SK-N-SH (cell line): ENCODE data around the gene IGF2BP2. TPM values are rescaled to one million over a fixed set of nuclear protein-coding genes. Genes with fewer than 3 reads are reported as not detected.
A peak's percentile ranks its signal among the peaks of the same experiment; 100 is the strongest.

ENCODE experiments used
- CTCF ChIA-PET: fragments of 300-600, 350-600 bp; formaldehyde crosslinking; extraction: SDS; loops from one replicate; lab custom pipeline; 2021; lab: Yijun Ruan, JAX
- POLR2A ChIA-PET: fragments of 350-600 bp; sonication (Branson Sonifier 250); formaldehyde crosslinking; extraction: SDS; loops from one replicate; lab custom pipeline; 2020; ENCODE audit warnings: antibody characterized with exemption, inconsistent platforms; lab: Yijun Ruan, JAX
- DNase-seq: peaks from one replicate; pipeline ENCODE4 v3.0.0; 2012
- H2AFZ ChIP-seq: fragments of 200-600 bp; sonication (generic); 2 replicates; pipeline ENCODE4 v1.8.1; 2016; ENCODE audit warnings: antibody characterized with exemption, mild to moderate bottlenecking, low read depth
- H3F3A ChIP-seq: fragments of 200-600 bp; sonication (generic); replicated peaks from 2 replicates; pipeline ENCODE3; 2016; ENCODE audit warnings: antibody characterized with exemption, mild to moderate bottlenecking; ENCODE audit not compliant: insufficient read depth
- H3K27ac ChIP-seq, 2 experiments: fragments of 200-500 bp in 1 of 2; fragments of 200-600 bp in 1 of 2; sonication (Bioruptor generic) in 1 of 2; sonication (generic), shearing (Covaris generic) in 1 of 2; 2 replicates each; pipeline versions ENCODE4 v1.5.1 to v1.6.1; 2014 to 2016; ENCODE audit warnings: low read depth in 2 of 2, inconsistent platforms in 1 of 2, low read length in 1 of 2, mild to moderate bottlenecking in 1 of 2, mixed read lengths in 1 of 2
- H3K27me3 ChIP-seq: fragments of 200-600 bp; sonication (generic), shearing (Covaris generic); 2 replicates; pipeline ENCODE4 v1.6.1; 2016; ENCODE audit warnings: mixed run types; ENCODE audit not compliant: insufficient read depth
- H3K36me3 ChIP-seq, 2 experiments: fragments of 200-500 bp in 1 of 2; fragments of 200-600 bp in 1 of 2; sonication (Bioruptor generic) in 1 of 2; sonication (generic) in 1 of 2; replicated peaks in 1 of 2; 2 replicates each; pipeline versions ENCODE3 to v1.5.1; 2014 to 2016; ENCODE audit warnings: low read length in 1 of 2, mild to moderate bottlenecking in 1 of 2; ENCODE audit not compliant: insufficient read depth in 2 of 2, control insufficient read depth in 1 of 2
- H3K4me1 ChIP-seq, 2 experiments: fragments of 200-500 bp in 1 of 2; fragments of 200-600 bp in 1 of 2; sonication (Bioruptor generic) in 1 of 2; sonication (generic), shearing (Covaris generic) in 1 of 2; 2 replicates each; pipeline versions ENCODE4 v1.5.1 to v1.6.1; 2014 to 2016; ENCODE audit warnings: low read depth in 1 of 2, low read length in 1 of 2, mixed run types in 1 of 2; ENCODE audit not compliant: insufficient read depth in 2 of 2, control insufficient read depth in 1 of 2
- H3K4me2 ChIP-seq: fragments of 200-600 bp; sonication (generic), shearing (Covaris generic); 2 replicates; pipeline ENCODE4 v1.6.1; 2017; ENCODE audit warnings: mixed run types
- H3K4me3 ChIP-seq, 2 experiments: fragments of 200-500 bp in 1 of 2; fragments of 200-600 bp in 1 of 2; sonication (Bioruptor generic) in 1 of 2; sonication (generic), shearing (Covaris generic) in 1 of 2; 2 replicates each; pipeline versions ENCODE4 v1.5.1 to v1.8.1; 2014 to 2016; ENCODE audit warnings: low read depth in 2 of 2, inconsistent platforms in 1 of 2, low read length in 1 of 2, mild to moderate bottlenecking in 1 of 2, mixed read lengths in 1 of 2, moderate library complexity in 1 of 2
- H3K79me2 ChIP-seq: fragments of 200-600 bp; sonication (generic); 2 replicates; pipeline ENCODE4 v1.8.1; 2017; ENCODE audit warnings: mild to moderate bottlenecking; ENCODE audit not compliant: insufficient read depth
- H3K9ac ChIP-seq: fragments of 200-600 bp; sonication (generic); 2 replicates; pipeline ENCODE4 v1.6.1; 2017; ENCODE audit warnings: mixed run types
- H3K9me2 ChIP-seq: fragments of 200-600 bp; sonication (generic); 2 replicates; pipeline ENCODE4 v1.6.1; 2017; ENCODE audit warnings: mixed run types
- H3K9me3 ChIP-seq: fragments of 200-600 bp; sonication (generic); 2 replicates; pipeline ENCODE4 v1.6.1; 2017; ENCODE audit warnings: mixed run types, mild to moderate bottlenecking, moderate library complexity
- H4K20me1 ChIP-seq: fragments of 200-600 bp; sonication (generic); 2 replicates; pipeline ENCODE4 v1.6.1; 2017; ENCODE audit warnings: mild to moderate bottlenecking, mixed run types; ENCODE audit not compliant: insufficient read depth
- CHD2 ChIP-seq: fragments of 150-350 bp; IDR thresholded peaks from 2 replicates; pipeline ENCODE4 v1.6.1; 2018; ENCODE audit warnings: low read length; ENCODE audit not compliant: partially characterized antibody
- ELF1 ChIP-seq: IDR thresholded peaks from 2 replicates; pipeline ENCODE4 v1.4.0; 2012
- EZH2phosphoT487 ChIP-seq: fragments of 200-600 bp; sonication (generic); IDR thresholded peaks from 2 replicates; pipeline ENCODE4 v1.6.1; 2017; ENCODE audit warnings: low read depth, mixed run types, mild to moderate bottlenecking, antibody characterized with exemption, moderate library complexity, borderline replicate concordance
- FOXJ3 ChIP-seq: sonication (generic); formaldehyde crosslinking; IDR thresholded peaks from 2 replicates; pipeline ENCODE4 v1.5.1; 2020; ENCODE audit warnings: mild to moderate bottlenecking, missing genetic modification reagents
- FOXM1 ChIP-seq: IDR thresholded peaks from 2 replicates; pipeline ENCODE4 v1.4.0; 2012; ENCODE audit warnings: low read depth, mild to moderate bottlenecking
- MAX ChIP-seq: IDR thresholded peaks from 2 replicates; pipeline ENCODE4 v1.4.0; 2012; ENCODE audit warnings: low read depth
- MEF2A ChIP-seq: IDR thresholded peaks from 2 replicates; pipeline ENCODE4 v1.4.0; 2012; ENCODE audit warnings: low read depth, borderline replicate concordance
- MXI1 ChIP-seq: IDR thresholded peaks from 2 replicates; pipeline ENCODE4 v1.6.1; 2012; ENCODE audit warnings: mild to moderate bottlenecking, low read depth, low read length, improper control_type of control experiment
- NFIC ChIP-seq: IDR thresholded peaks from 2 replicates; pipeline ENCODE4 v1.4.0; 2012; ENCODE audit warnings: borderline replicate concordance
- NRF1 ChIP-seq: IDR thresholded peaks from 2 replicates; pipeline ENCODE4 v1.6.1; 2012; ENCODE audit warnings: low read depth, mild to moderate bottlenecking, low read length
- PBX3 ChIP-seq: IDR thresholded peaks from 2 replicates; pipeline ENCODE4; 2012
- POLR2AphosphoS5 ChIP-seq: IDR thresholded peaks from 2 replicates; pipeline ENCODE4 v1.6.1; 2012; ENCODE audit warnings: low read depth, low read length
- RXRA ChIP-seq: IDR thresholded peaks from 2 replicates; pipeline ENCODE4 v1.4.0; 2012; ENCODE audit warnings: low read depth, mild to moderate bottlenecking, borderline replicate concordance
- SIN3A ChIP-seq: IDR thresholded peaks from 2 replicates; pipeline ENCODE4 v1.6.1; 2012; ENCODE audit warnings: low read depth, mild to moderate bottlenecking, low read length, moderate library complexity, borderline replicate concordance
- SMC3 ChIP-seq: IDR thresholded peaks from 2 replicates; pipeline ENCODE4 v1.6.1; 2012; ENCODE audit warnings: low read depth, low read length, improper control_type of control experiment
- TCF12 ChIP-seq: IDR thresholded peaks from 2 replicates; pipeline ENCODE4 v1.4.0; 2012
- TEAD4 ChIP-seq: IDR thresholded peaks from 2 replicates; pipeline ENCODE4 v1.4.0; 2012; ENCODE audit warnings: mild to moderate bottlenecking, borderline replicate concordance; ENCODE audit not compliant: insufficient read depth
- WGBS: methylation state at CpG from one replicate; pipeline ENCODE4 v1.1.6; 2017; ENCODE audit warnings: low lambda C conversion rate; 5-methylcytosine and 5-hydroxymethylcytosine counted together
- polyA plus RNA-seq, 3 experiments: library from polyadenylated mRNA; depleted of rRNA; stranded (reverse); fragments of >200 nt; gene quantifications; 2 replicates each; pipeline ENCODE4 v1.2.3, GENCODE V29; 2012
- TF ChIP-seq, protein P1 (sequence below): IDR thresholded peaks from 2 replicates; pipeline ENCODE4 v1.4.0; 2012; ENCODE audit warnings: low read depth, borderline replicate concordance
- TF ChIP-seq, protein P2 (sequence below): fragments of 150-350 bp; IDR thresholded peaks from 2 replicates; pipeline ENCODE4 v1.6.1; 2016; ENCODE audit warnings: mild to moderate bottlenecking, low read depth, low read length
- TF ChIP-seq, protein P3 (sequence below): fragments of 200-600 bp; sonication (generic); IDR thresholded peaks from 2 replicates; pipeline ENCODE4 v1.6.1; 2017; ENCODE audit warnings: antibody characterized with exemption, mild to moderate bottlenecking, moderate library complexity

The IGF2BP2 gene
- polyA plus RNA-seq, 1 of the 3 experiments (the other 2 are of a cell fraction): 5.4 TPM

GRCh38 chr3:185637388-185637787 lies 187.5 kb downstream of the IGF2BP2 start:
- peaks cover 32% of the 10 kb centered on the region for H3F3A ChIP-seq
- H3K79me2 ChIP-seq: no peaks in the 10 kb centered on the region
- no peaks in the 10 kb centered on the region for H3K9me2 ChIP-seq
- 98% methylated on average over 3 of the region's 3 CpGs for WGBS
- no peaks in the 10 kb centered on the region for H3K27me3 ChIP-seq
- no peak overlapping the region for H3K9ac ChIP-seq
- no peak overlapping the region for H3K4me2 ChIP-seq
- POLR2A ChIA-PET: no interaction called here
- H3K27ac ChIP-seq: no peak overlapping the region
- DNase-seq: no peak
- H3K4me3 ChIP-seq: no peak overlapping the region
- H3K36me3 ChIP-seq: peaks cover 0 to 4% of the 10 kb centered on the region in 2 experiments
- TF ChIP-seq POLR2AphosphoS5: 0 out of 2 replicates have a peak, but pooled peaks have one; percentile 2
- no peak for TF ChIP-seq EZH2phosphoT487
- TF ChIP-seq SMC3: no peak
- TF ChIP-seq, all 33 proteins: peak for 1
- CTCF ChIA-PET: interaction anchor here (2.9 kb wide), 1 partner anchor 23 kb away, joined by 12 read pairs; no protein-coding TSS in a partner anchor
- Histone ChIP-seq H4K20me1 (no peaks in the 10 kb centered on the region), H2AFZ (no peak overlapping the region), H3K4me1 (0 out of 4 replicates have a peak, but pooled peaks cover 0 to 8% of the 10 kb centered on the region in 2 experiments), H3K9me3 (no peaks in the 10 kb centered on the region)

- POLR2A ChIA-PET: no interaction called here
Observed at GRCh38 chr3:185632996-185633395, 191.8 kb downstream of the IGF2BP2 start.

More at GRCh38 chr3:185632996-185633395, 191.8 kb downstream of the IGF2BP2 start:
- no peak for DNase-seq
- Histone ChIP-seq H3K9me3 (no peaks in the 10 kb centered on the region), H3K4me2 (no peak overlapping the region), H3K4me3 (no peak overlapping the region), H3K27ac (no peak overlapping the region), H4K20me1 (no peaks in the 10 kb centered on the region), H2AFZ (no peak overlapping the region), H3K27me3 (no peaks in the 10 kb centered on the region), H3F3A (peaks cover 53% of the 10 kb centered on the region), H3K79me2 (no peaks in the 10 kb centered on the region), H3K9me2 (no peaks in the 10 kb centered on the region), H3K9ac (no peak overlapping the region), H3K36me3 (peaks cover 10 to 16% of the 10 kb centered on the region in 2 experiments), H3K4me1 (peaks cover 0 to 19% of the 10 kb centered on the region in 2 experiments; a peak in 2 of 4 replicates)
- WGBS: 97% methylated on average over 4 of the region's 4 CpGs
- CTCF ChIA-PET: interaction anchor here (1.7 kb wide), 1 partner anchor 27 kb away, joined by 5 read pairs; no protein-coding TSS in a partner anchor
- TF ChIP-seq SIN3A (no peak), ELF1 (no peak), TEAD4 (no peak), MEF2A (no peak), CHD2 (no peak), FOXJ3 (CRISPR knock-in tag) (no peak), PBX3 (no peak), NFIC (no peak), RXRA (no peak), MAX (no peak), FOXM1 (no peak), TCF12 (no peak), NRF1 (no peak), MXI1 (no peak)
- TF ChIP-seq, protein P1, sequence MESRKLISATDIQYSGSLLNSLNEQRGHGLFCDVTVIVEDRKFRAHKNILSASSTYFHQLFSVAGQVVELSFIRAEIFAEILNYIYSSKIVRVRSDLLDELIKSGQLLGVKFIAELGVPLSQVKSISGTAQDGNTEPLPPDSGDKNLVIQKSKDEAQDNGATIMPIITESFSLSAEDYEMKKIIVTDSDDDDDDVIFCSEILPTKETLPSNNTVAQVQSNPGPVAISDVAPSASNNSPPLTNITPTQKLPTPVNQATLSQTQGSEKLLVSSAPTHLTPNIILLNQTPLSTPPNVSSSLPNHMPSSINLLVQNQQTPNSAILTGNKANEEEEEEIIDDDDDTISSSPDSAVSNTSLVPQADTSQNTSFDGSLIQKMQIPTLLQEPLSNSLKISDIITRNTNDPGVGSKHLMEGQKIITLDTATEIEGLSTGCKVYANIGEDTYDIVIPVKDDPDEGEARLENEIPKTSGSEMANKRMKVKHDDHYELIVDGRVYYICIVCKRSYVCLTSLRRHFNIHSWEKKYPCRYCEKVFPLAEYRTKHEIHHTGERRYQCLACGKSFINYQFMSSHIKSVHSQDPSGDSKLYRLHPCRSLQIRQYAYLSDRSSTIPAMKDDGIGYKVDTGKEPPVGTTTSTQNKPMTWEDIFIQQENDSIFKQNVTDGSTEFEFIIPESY: no peak
- TF ChIP-seq, protein P2, sequence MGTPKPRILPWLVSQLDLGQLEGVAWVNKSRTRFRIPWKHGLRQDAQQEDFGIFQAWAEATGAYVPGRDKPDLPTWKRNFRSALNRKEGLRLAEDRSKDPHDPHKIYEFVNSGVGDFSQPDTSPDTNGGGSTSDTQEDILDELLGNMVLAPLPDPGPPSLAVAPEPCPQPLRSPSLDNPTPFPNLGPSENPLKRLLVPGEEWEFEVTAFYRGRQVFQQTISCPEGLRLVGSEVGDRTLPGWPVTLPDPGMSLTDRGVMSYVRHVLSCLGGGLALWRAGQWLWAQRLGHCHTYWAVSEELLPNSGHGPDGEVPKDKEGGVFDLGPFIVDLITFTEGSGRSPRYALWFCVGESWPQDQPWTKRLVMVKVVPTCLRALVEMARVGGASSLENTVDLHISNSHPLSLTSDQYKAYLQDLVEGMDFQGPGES: no peak
- TF ChIP-seq, protein P3, sequence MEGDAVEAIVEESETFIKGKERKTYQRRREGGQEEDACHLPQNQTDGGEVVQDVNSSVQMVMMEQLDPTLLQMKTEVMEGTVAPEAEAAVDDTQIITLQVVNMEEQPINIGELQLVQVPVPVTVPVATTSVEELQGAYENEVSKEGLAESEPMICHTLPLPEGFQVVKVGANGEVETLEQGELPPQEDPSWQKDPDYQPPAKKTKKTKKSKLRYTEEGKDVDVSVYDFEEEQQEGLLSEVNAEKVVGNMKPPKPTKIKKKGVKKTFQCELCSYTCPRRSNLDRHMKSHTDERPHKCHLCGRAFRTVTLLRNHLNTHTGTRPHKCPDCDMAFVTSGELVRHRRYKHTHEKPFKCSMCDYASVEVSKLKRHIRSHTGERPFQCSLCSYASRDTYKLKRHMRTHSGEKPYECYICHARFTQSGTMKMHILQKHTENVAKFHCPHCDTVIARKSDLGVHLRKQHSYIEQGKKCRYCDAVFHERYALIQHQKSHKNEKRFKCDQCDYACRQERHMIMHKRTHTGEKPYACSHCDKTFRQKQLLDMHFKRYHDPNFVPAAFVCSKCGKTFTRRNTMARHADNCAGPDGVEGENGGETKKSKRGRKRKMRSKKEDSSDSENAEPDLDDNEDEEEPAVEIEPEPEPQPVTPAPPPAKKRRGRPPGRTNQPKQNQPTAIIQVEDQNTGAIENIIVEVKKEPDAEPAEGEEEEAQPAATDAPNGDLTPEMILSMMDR: no peak
